Measurements from ENCODE around the gene FOXO3.

FOXO3 gene

GRCh38 chr6:108694816-108695215, 134.1 kb downstream of the FOXO3 start:
- no peak for DNase-seq (ENCODE audit: low read depth, low spot score)
- Histone ChIP-seq H3K9me3 (ENCODE audit: low read depth, low read length) (no peaks in the 10 kb centered on the region), H3K4me3 (no peak overlapping the region), H3K27ac (peak overlapping the region; percentile 17; the same call in 1 of the 2 replicates), H3K9ac (ENCODE audit: insufficient read length) (no peak overlapping the region), H3K36me3 (ENCODE audit: insufficient read depth, low read length) (no peaks in the 10 kb centered on the region)
- TF ChIP-seq FOXP2 (optimal IDR thresholded peaks at IDR 0.05; ENCODE audit: control extremely low read depth, extremely low read length, insufficient read depth), result no peak
- TF ChIP-seq EZH2 (IDR thresholded peaks at IDR 0.05), result no peak
- TF ChIP-seq POLR2AphosphoS5 (IDR thresholded peaks at IDR 0.05; ENCODE audit: borderline replicate concordance, low read depth, low read length), result no peak

- H3K4me3 ChIP-seq, result no peak overlapping the region
- peaks cover 8% of the 10 kb centered on the region; the same call in 1 of the 2 replicates for H3K9me3 ChIP-seq (ENCODE audit: low read depth, low read length)
- H3K36me3 ChIP-seq (ENCODE audit: insufficient read depth, low read length), result 0 out of 2 replicates have a peak, but pooled peaks cover 5% of the 10 kb centered on the region
- DNase-seq (ENCODE audit: low read depth, low spot score), result no peak
- no peak overlapping the region for H3K27ac ChIP-seq
- TF ChIP-seq POLR2AphosphoS5 (IDR thresholded peaks at IDR 0.05; ENCODE audit: borderline replicate concordance, low read depth, low read length) (no peak), FOXP2 (optimal IDR thresholded peaks at IDR 0.05; ENCODE audit: control extremely low read depth, extremely low read length, insufficient read depth) (no peak), EZH2 (IDR thresholded peaks at IDR 0.05) (no peak)
- no peak overlapping the region for H3K9ac ChIP-seq (ENCODE audit: insufficient read length)
Observed at GRCh38 chr6:108697561-108698161, 136.9 kb downstream of the FOXO3 start.

- Histone ChIP-seq H3K36me3 (ENCODE audit: insufficient read depth, low read length) (0 out of 2 replicates have a peak, but pooled peaks cover 5% of the 10 kb centered on the region), H3K9me3 (ENCODE audit: low read depth, low read length) (peaks cover 8% of the 10 kb centered on the region; the same call in 1 of the 2 replicates), H3K4me3 (no peak overlapping the region), H3K27ac (peak overlapping the region; percentile 72), H3K9ac (ENCODE audit: insufficient read length) (no peak overlapping the region)
- no peak for DNase-seq (ENCODE audit: low read depth, low spot score)
- no peak for TF ChIP-seq EZH2 (IDR thresholded peaks at IDR 0.05)
- no peak for TF ChIP-seq FOXP2 (optimal IDR thresholded peaks at IDR 0.05; ENCODE audit: control extremely low read depth, extremely low read length, insufficient read depth)
- TF ChIP-seq POLR2AphosphoS5 (IDR thresholded peaks at IDR 0.05; ENCODE audit: borderline replicate concordance, low read depth, low read length), result no peak
Observed at GRCh38 chr6:108698593-108699289, 138.0 kb downstream of the FOXO3 start.

DNA sequence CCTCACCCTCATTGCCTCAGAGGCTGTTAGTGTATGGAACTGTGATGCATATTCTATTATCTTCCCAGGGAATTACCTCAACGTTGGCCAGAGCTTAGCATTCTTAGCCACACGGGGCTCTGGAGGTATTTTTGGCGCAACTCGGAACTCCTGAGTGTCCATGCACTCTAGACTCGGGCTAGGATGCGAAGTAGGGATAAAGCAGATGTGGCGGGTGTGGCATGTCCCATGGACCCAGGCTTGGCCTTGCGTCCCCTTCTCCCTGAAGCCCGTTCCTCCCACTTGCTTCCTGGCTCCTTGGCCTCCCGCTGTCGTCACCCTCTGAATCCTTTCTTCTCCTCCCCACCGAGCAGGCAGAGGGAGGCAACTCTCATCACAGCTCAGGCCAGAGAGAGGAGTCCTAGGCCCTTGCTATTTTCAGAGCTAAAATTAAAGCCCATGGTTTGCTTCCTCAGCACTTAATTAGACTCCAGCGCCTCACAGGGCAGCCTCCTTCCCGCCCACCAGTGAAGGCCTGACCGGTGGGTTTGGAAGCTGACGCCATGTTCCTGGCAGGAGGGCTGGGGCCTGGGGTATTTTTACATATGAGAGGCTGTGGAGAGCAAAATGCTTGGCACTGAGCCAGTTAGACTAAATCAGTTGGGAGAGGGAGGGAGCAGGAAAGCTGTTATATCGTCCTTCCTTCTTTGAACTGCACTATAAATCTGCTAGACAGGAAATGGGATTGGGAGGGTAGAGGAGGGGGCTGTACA, 138.7 kb downstream of the FOXO3 start:
- Histone ChIP-seq H3K9ac (ENCODE audit: insufficient read length) (no peak overlapping the region), H3K9me3 (ENCODE audit: low read depth, low read length) (peaks cover 8% of the 10 kb centered on the region; the same call in 1 of the 2 replicates), H3K36me3 (ENCODE audit: insufficient read depth, low read length) (0 out of 2 replicates have a peak, but pooled peaks cover 5% of the 10 kb centered on the region), H3K27ac (peak overlapping the region; percentile 72), H3K4me3 (peak overlapping the region; percentile 4; the same call in 1 of the 2 replicates)
- DNase-seq (ENCODE audit: low read depth, low spot score), result peak; percentile 95
- TF ChIP-seq FOXP2 (optimal IDR thresholded peaks at IDR 0.05; ENCODE audit: control extremely low read depth, extremely low read length, insufficient read depth), result no peak
- no peak for TF ChIP-seq EZH2 (IDR thresholded peaks at IDR 0.05)
- TF ChIP-seq POLR2AphosphoS5 (IDR thresholded peaks at IDR 0.05; ENCODE audit: borderline replicate concordance, low read depth, low read length), result peak; percentile 64

- H3K9me3 ChIP-seq (ENCODE audit: low read depth, low read length), result peaks cover 8% of the 10 kb centered on the region; the same call in 1 of the 2 replicates
- H3K4me3 ChIP-seq, result no peak overlapping the region
- TF ChIP-seq EZH2 (IDR thresholded peaks at IDR 0.05) (no peak), POLR2AphosphoS5 (IDR thresholded peaks at IDR 0.05; ENCODE audit: borderline replicate concordance, low read depth, low read length) (no peak), FOXP2 (optimal IDR thresholded peaks at IDR 0.05; ENCODE audit: control extremely low read depth, extremely low read length, insufficient read depth) (no peak)
- H3K9ac ChIP-seq (ENCODE audit: insufficient read length), result no peak overlapping the region
- 0 out of 2 replicates have a peak, but pooled peaks cover 5% of the 10 kb centered on the region for H3K36me3 ChIP-seq (ENCODE audit: insufficient read depth, low read length)
- no peak for DNase-seq (ENCODE audit: low read depth, low spot score)
- H3K27ac ChIP-seq, result no peak overlapping the region
Observed at GRCh38 chr6:108702106-108702851, 141.6 kb downstream of the FOXO3 start.

DNA sequence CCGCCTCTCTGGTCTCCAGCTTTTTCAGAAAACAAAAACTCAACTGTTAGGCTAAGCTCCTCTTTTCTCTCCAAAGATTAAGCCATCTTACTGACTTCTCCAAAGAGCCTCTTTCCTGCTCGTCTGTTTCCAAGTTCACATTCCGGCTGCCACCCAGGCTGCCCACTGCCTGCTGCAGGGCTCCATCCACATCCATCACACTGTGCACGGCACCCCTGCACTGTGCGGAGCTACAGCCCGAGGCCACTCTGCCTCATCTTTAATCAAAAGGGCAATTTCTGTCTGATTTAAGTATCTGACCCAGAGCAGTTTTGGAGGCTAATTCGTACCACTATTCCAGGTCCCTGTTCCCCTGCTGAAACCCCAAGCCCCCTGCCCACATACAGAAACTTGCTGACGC, 145.9 kb downstream of the FOXO3 start:
- no peak for DNase-seq (ENCODE audit: low read depth, low spot score)
- H3K4me3 ChIP-seq, result no peak overlapping the region
- 0 out of 2 replicates have a peak, but pooled peaks cover 5% of the 10 kb centered on the region for H3K36me3 ChIP-seq (ENCODE audit: insufficient read depth, low read length)
- H3K27ac ChIP-seq, result no peak overlapping the region
- no peak overlapping the region for H3K9ac ChIP-seq (ENCODE audit: insufficient read length)
- TF ChIP-seq POLR2AphosphoS5 (IDR thresholded peaks at IDR 0.05; ENCODE audit: borderline replicate concordance, low read depth, low read length) (no peak), FOXP2 (optimal IDR thresholded peaks at IDR 0.05; ENCODE audit: control extremely low read depth, extremely low read length, insufficient read depth) (no peak), EZH2 (IDR thresholded peaks at IDR 0.05) (no peak)
- H3K9me3 ChIP-seq (ENCODE audit: low read depth, low read length), result peaks cover 6% of the 10 kb centered on the region; the same call in 1 of the 2 replicates

GRCh38 chr6:108707328-108707976, 146.7 kb downstream of the FOXO3 start:
- Histone ChIP-seq H3K36me3 (ENCODE audit: insufficient read depth, low read length) (no peaks in the 10 kb centered on the region), H3K27ac (no peak overlapping the region), H3K9ac (ENCODE audit: insufficient read length) (no peak overlapping the region), H3K4me3 (no peak overlapping the region), H3K9me3 (ENCODE audit: low read depth, low read length) (no peaks in the 10 kb centered on the region)
- TF ChIP-seq POLR2AphosphoS5 (IDR thresholded peaks at IDR 0.05; ENCODE audit: borderline replicate concordance, low read depth, low read length), result no peak
- no peak for TF ChIP-seq FOXP2 (optimal IDR thresholded peaks at IDR 0.05; ENCODE audit: control extremely low read depth, extremely low read length, insufficient read depth)
- no peak for TF ChIP-seq EZH2 (IDR thresholded peaks at IDR 0.05)
- DNase-seq (ENCODE audit: low read depth, low spot score), result no peak
